MM.1S (cell line): ENCODE results near the gene SWSAP1.
"Not testable (repeated sequence)": the region's sequence is repeated elsewhere in the genome, so short reads cannot be mapped to it uniquely, and the experiment has no call there.

Experiments used
- DNase-seq: peaks from one replicate; pipeline ENCODE4 v3.0.0-alpha.2; 2015
- H2AFZ ChIP-seq: fragments of 300-600 bp; sonication (generic); 2 replicates; pipeline ENCODE4 v1.6.0; 2016; ENCODE audit warnings: antibody characterized with exemption, low read length
- H3F3A ChIP-seq: fragments of 300-600 bp; sonication (generic); 2 replicates; pipeline ENCODE4 v1.6.1; 2016; ENCODE audit warnings: mild to moderate bottlenecking, antibody characterized with exemption, low read length, moderate library complexity, mixed read lengths; ENCODE audit not compliant: insufficient read depth
- H3K27ac ChIP-seq: fragments of 300-600 bp; sonication (generic); 2 replicates; pipeline ENCODE4 v1.5.1; 2016; ENCODE audit warnings: mild to moderate bottlenecking, low read length
- H3K27me3 ChIP-seq: fragments of 300-600 bp; sonication (generic); replicated peaks from 2 replicates; pipeline ENCODE4 v1.6.0; 2016; ENCODE audit warnings: low read length; ENCODE audit not compliant: insufficient read depth
- H3K36me3 ChIP-seq: fragments of 300-600 bp; sonication (generic); replicated peaks from 2 replicates; pipeline ENCODE4 v1.6.1; 2016; ENCODE audit warnings: mild to moderate bottlenecking, low read length, mixed read lengths; ENCODE audit not compliant: insufficient read depth
- H3K4me1 ChIP-seq: fragments of 300-600 bp; sonication (generic); 2 replicates; pipeline ENCODE4 v1.6.1; 2016; ENCODE audit warnings: low read length, mixed read lengths
- H3K4me2 ChIP-seq: fragments of 300-600 bp; sonication (generic); 2 replicates; pipeline ENCODE4 v1.6.0; 2016; ENCODE audit warnings: low read depth, low read length
- H3K4me3 ChIP-seq: fragments of 300-600 bp; sonication (generic); 2 replicates; pipeline ENCODE4 v1.5.1; 2016; ENCODE audit warnings: low read length, mixed read lengths
- H3K79me2 ChIP-seq: fragments of 300-600 bp; sonication (generic); 2 replicates; pipeline ENCODE4 v1.6.1; 2016; ENCODE audit warnings: mixed run types, low read length, mixed read lengths
- H3K9ac ChIP-seq: fragments of 300-600 bp; sonication (generic); 2 replicates; pipeline ENCODE4 v1.6.1; 2016; ENCODE audit warnings: low read length, mixed read lengths
- H3K9me2 ChIP-seq: fragments of 300-600 bp; sonication (generic); replicated peaks from 2 replicates; pipeline ENCODE4 v1.6.1; 2016; ENCODE audit warnings: mild to moderate bottlenecking, low read length, mixed read lengths; ENCODE audit not compliant: insufficient read depth
- H3K9me3 ChIP-seq: fragments of 300-600 bp; sonication (generic); replicated peaks from 2 replicates; pipeline ENCODE4 v1.6.1; 2016; ENCODE audit warnings: mild to moderate bottlenecking, low read length, mixed read lengths; ENCODE audit not compliant: insufficient read depth
- H4K20me1 ChIP-seq: fragments of 300-600 bp; sonication (generic); 2 replicates; pipeline ENCODE4 v1.6.1; 2016; ENCODE audit warnings: mild to moderate bottlenecking, low read length, moderate library complexity, mixed read lengths; ENCODE audit not compliant: insufficient read depth
- CTCF ChIP-seq: fragments of 300-600 bp; sonication (generic); IDR thresholded peaks from 2 replicates; pipeline ENCODE4 v1.5.1; 2016; ENCODE audit warnings: antibody characterized with exemption, low read length, mixed read lengths
- EZH2 ChIP-seq: fragments of 300-600 bp; sonication (generic); optimal IDR thresholded peaks from 2 replicates; pipeline ENCODE3; 2017; ENCODE audit warnings: low read depth, mild to moderate bottlenecking, antibody characterized with exemption, low read length, mixed read lengths
- EZH2phosphoT487 ChIP-seq: fragments of 300-600 bp; sonication (generic); IDR thresholded peaks from 2 replicates; pipeline ENCODE4 v1.6.1; 2018; ENCODE audit warnings: antibody characterized with exemption, low read length

The SWSAP1 gene

GRCh38 chr19:11347546-11348039 is 26.9 kb upstream of the SWSAP1 start:
- no peak overlapping the region for H3K4me3 ChIP-seq
- H4K20me1 ChIP-seq: no peaks in the 10 kb centered on the region
- H3K4me1 ChIP-seq: 0 out of 2 replicates have a peak, but pooled peaks cover 4% of the 10 kb centered on the region
- H3K36me3 ChIP-seq: no peaks in the 10 kb centered on the region
- H3F3A ChIP-seq: peaks cover 6% of the 10 kb centered on the region; the same call in 1 of the 2 replicates
- H3K9me2 ChIP-seq: no peaks in the 10 kb centered on the region
- TF ChIP-seq EZH2 (no peak), EZH2phosphoT487 (no peak), CTCF (no peak)
- no peaks in the 10 kb centered on the region for H3K79me2 ChIP-seq
- no peak overlapping the region for H2AFZ ChIP-seq
- no peak overlapping the region for H3K4me2 ChIP-seq
- DNase-seq: no peak
- no peak overlapping the region for H3K27ac ChIP-seq
- no peak overlapping the region for H3K9ac ChIP-seq
- 0 out of 2 replicates have a peak, but pooled peaks cover 4% of the 10 kb centered on the region for H3K27me3 ChIP-seq
- no peaks in the 10 kb centered on the region for H3K9me3 ChIP-seq

GRCh38 chr19:11349171-11349570 is 25.3 kb upstream of the SWSAP1 start:
- no peaks in the 10 kb centered on the region for H3K9me3 ChIP-seq
- no peak for DNase-seq
- peaks cover 6% of the 10 kb centered on the region; the same call in 1 of the 2 replicates for H3F3A ChIP-seq
- H4K20me1 ChIP-seq: no peaks in the 10 kb centered on the region
- H3K9me2 ChIP-seq: no peaks in the 10 kb centered on the region
- no peak for TF ChIP-seq EZH2phosphoT487
- no peak for TF ChIP-seq EZH2
- no peak for TF ChIP-seq CTCF
- H3K4me1 ChIP-seq: 0 out of 2 replicates have a peak, but pooled peaks cover 4% of the 10 kb centered on the region
- H3K4me3 ChIP-seq: no peak overlapping the region
- no peak overlapping the region for H2AFZ ChIP-seq
- H3K36me3 ChIP-seq: no peaks in the 10 kb centered on the region
- H3K27ac ChIP-seq: no peak overlapping the region
- no peak overlapping the region for H3K9ac ChIP-seq
- H3K27me3 ChIP-seq: peaks cover 4% of the 10 kb centered on the region; the same call in 1 of the 2 replicates
- no peak overlapping the region for H3K4me2 ChIP-seq
- H3K79me2 ChIP-seq: no peaks in the 10 kb centered on the region

- not testable (repeated sequence) for H3F3A ChIP-seq, H3K9ac ChIP-seq, H3K9me3 ChIP-seq, DNase-seq, H4K20me1 ChIP-seq, H3K36me3 ChIP-seq, H3K4me3 ChIP-seq, H3K9me2 ChIP-seq, H2AFZ ChIP-seq, H3K27ac ChIP-seq, H3K4me2 ChIP-seq, H3K79me2 ChIP-seq, H3K4me1 ChIP-seq
- peaks cover 26% of the 10 kb centered on the region for H3K27me3 ChIP-seq
These were observed 20.4 kb upstream of the SWSAP1 start for GRCh38 chr19:11354102-11354501.

GRCh38 chr19:11355160-11356073 is 19.0 kb upstream of the SWSAP1 start, which contains the start of gene PLPPR2:
PLPPR2 (plus strand) TSS chr19:11355432; CDS start chr19:11357674, 2,242 bp downstream.
- peak; percentile 88 for DNase-seq
- Histone ChIP-seq H3K9me3 (no peaks in the 10 kb centered on the region), H3K4me2 (peak within 1 kb of the TSS; percentile 68), H3K4me1 (no peaks in the 10 kb centered on the region), H2AFZ (peak within 1 kb of the TSS; percentile 52; the same call in 1 of the 2 replicates), H3K27ac (no peak within 1 kb of the TSS), H3K79me2 (no peaks in the 10 kb centered on the region), H3F3A (no peaks in the 10 kb centered on the region), H3K27me3 (peaks cover 31% of the 10 kb centered on the region), H3K36me3 (no peaks in the 10 kb centered on the region), H4K20me1 (no peaks in the 10 kb centered on the region), H3K9me2 (no peaks in the 10 kb centered on the region), H3K9ac (no peak within 1 kb of the TSS), H3K4me3 (peak within 1 kb of the TSS; percentile 51; the same call in 1 of the 2 replicates)
- TF ChIP-seq CTCF (no peak), EZH2phosphoT487 (no peak), EZH2 (no peak)
